ENCODE results near the gene LPCAT2.

GRCh38 chr16:55575496-55575895, 66.6 kb downstream of the LPCAT2 start:
- TF ChIP-seq CTCF (IDR thresholded peaks at IDR 0.05; ENCODE audit: poor library complexity) (no peak), EZH2 (IDR thresholded peaks at IDR 0.05; ENCODE audit: borderline replicate concordance) (no peak)
